GM12801 (cell line): Measurements from ENCODE around the gene LCK.

ENCODE experiments used
- CTCF ChIP-seq: IDR thresholded peaks from one replicate; pipeline ENCODE4 v1.5.1; 2011; ENCODE audit warnings: control low read depth; ENCODE audit not compliant: insufficient read length; ENCODE audit errors: extremely low read depth

LCK gene

GRCh38 chr1:32255072-32256071, 4.3 kb downstream of the LCK start:
- TF ChIP-seq CTCF, result no peak

DNA sequence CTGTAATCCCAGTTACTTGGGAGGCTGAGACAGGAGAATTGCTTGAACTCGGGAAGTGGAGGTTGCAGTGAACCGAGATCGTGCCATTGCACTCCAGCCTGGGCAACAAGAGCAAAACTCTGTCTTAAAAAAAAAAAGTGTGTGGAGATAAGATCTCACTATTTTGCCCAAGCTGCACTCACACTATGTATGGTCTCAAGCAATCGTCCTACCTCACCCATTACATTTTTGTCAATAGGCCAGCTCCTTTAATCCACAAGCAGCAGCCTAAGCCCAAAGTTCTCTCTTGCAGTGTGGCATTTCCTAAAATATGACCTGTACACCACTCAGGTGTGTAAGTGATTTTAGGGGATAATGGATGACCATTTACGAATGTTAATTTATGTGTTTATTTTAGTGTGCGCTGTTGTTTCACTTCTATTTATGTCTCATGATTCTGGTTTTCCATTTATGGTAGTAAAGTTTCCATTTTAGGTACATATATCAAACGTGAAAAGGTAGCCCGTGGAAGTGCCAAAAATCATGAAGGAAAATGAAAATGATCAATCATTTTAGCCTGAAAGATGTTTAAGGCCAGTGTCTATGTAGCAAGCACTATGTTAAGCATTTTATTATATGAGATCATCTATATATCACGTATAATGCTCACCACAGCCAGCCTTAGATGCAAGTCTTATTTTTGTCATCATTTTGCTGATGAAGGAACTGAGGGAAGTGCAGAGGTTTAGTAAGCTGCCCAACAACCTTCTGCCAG, 5.6 kb downstream of the LCK start:
- TF ChIP-seq CTCF, result no peak

DNA sequence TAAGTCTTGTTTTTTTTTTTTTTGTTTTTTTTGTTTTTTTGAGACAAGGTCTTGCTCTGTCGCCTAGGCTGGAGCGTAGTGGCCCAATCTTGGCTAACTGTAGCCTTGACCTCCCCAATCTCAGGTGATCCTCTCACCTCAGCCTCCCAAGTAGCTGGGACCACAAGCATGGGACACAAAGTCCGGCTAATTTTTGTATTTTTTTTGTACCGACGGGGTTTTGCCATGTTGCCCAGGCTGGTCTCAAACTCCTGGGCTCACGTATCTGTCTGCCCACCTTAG, 6.1 kb downstream of the LCK start:
- TF ChIP-seq CTCF, result no peak

GRCh38 chr1:32263744-32264143, 12.7 kb downstream of the LCK start:
- TF ChIP-seq CTCF, result no peak

- TF ChIP-seq CTCF, result no peak
Observed at GRCh38 chr1:32265846-32266245, 14.8 kb downstream of the LCK start.

DNA sequence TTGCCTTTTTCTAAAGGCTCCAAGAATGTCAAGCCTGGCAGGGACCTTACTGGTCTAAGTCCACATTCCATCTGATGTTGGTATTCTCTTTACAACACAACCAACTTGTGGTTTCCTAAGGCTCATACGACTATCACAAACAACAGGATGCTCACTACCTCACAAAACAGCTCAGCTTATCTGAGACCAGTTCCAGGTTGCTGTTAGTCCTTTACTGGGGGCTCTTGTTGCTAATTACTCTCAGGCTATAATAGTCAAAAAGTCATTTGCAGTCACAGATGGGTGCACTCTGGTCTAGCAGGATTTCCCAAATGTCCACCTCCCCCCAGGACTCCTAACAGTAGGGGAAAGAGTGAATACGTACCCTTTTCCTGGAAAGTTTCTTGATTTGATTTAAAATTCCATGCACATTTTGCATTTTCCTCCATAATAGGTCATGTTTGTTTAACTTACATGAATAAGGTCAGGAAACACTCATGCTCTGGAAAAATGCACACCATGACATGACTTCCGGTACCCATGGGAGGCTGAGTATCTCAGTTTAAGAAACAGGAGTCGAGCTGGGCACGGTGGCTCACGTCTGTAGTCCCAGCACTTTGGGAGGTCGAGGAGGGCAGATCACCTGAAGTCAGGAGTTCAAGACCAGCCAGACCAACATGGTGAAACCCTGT, 16.0 kb downstream of the LCK start:
- no peak for TF ChIP-seq CTCF

GRCh38 chr1:32269744-32270143, 18.7 kb downstream of the LCK start:
- TF ChIP-seq CTCF, result no peak
